ENCODE results near the gene FUT8. TPM values are rescaled to one million over a fixed set of nuclear protein-coding genes. Genes with fewer than 3 reads are reported as not detected.

FUT8 gene
- total and polyA plus RNA-seq, 4 donors = 3.4 to 32.3 (median 14.6) TPM

DNA sequence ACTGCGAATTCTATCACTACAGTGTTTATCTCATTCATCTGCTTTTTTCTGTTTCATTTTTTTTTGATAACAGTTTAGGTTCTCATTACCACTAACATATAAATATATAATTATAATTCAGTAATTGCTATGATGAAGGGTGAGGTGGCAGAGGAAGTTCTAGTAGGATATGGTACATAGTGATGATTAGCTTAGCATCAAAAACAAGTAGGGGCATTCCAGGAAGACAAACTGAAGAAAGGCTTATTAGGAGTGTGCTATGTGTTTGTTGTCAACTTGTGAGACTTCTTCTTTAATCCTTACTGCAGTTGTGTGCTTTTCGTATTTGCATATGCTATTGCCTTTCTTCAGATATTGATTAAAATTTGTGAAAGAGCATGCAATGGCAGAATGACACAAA, 20.6 kb downstream of the FUT8 start:
- intact Hi-C loops (cut with DNase I) = no loop called here
- DNase-seq = no peak
- H3K4me3 ChIP-seq (ENCODE audit: low read length in 2 of 2) = no peak overlapping the region
- 93 to 98% methylated on average over 2 of the region's 2 CpGs for WGBS, 2 donors
- H3K27me3 ChIP-seq (ENCODE audit: control insufficient read depth in 1 of 2, insufficient read depth in 2 of 2, low read length in 1 of 2) = no peaks in the 10 kb centered on the region
- H3K9me3 ChIP-seq (ENCODE audit: control insufficient read depth, low read length) = no peaks in the 10 kb centered on the region
- no peak overlapping the region for H3K27ac ChIP-seq (ENCODE audit: low read depth in 1 of 2, low read length in 2 of 2)
- peaks cover 0 to 2% of the 10 kb centered on the region in 2 donors for H3K4me1 ChIP-seq (ENCODE audit: control insufficient read depth in 1 of 2, insufficient read depth in 2 of 2, low read length in 2 of 2)
- no peaks in the 10 kb centered on the region for H3K36me3 ChIP-seq (ENCODE audit: control insufficient read depth in 1 of 2, insufficient read depth in 2 of 2, low read length in 1 of 2)
- ATAC-seq (ENCODE audit: low FRiP score) = no peak

- H3K27ac ChIP-seq (ENCODE audit: low read depth in 1 of 2, low read length in 2 of 2) = no peak overlapping the region
- DNase-seq = no peak
- H3K4me1 ChIP-seq (ENCODE audit: control insufficient read depth in 1 of 2, insufficient read depth in 2 of 2, low read length in 2 of 2) = peaks cover 0 to 2% of the 10 kb centered on the region in 2 donors
- no peaks in the 10 kb centered on the region for H3K36me3 ChIP-seq (ENCODE audit: control insufficient read depth in 1 of 2, insufficient read depth in 2 of 2, low read length in 1 of 2)
- no peak overlapping the region for H3K4me3 ChIP-seq (ENCODE audit: low read length in 2 of 2)
- 84 to 98% methylated on average over 2 of the region's 2 CpGs for WGBS, 2 donors
- no peaks in the 10 kb centered on the region for H3K9me3 ChIP-seq (ENCODE audit: control insufficient read depth, low read length)
- no peaks in the 10 kb centered on the region for H3K27me3 ChIP-seq (ENCODE audit: control insufficient read depth in 1 of 2, insufficient read depth in 2 of 2, low read length in 1 of 2)
- ATAC-seq (ENCODE audit: low FRiP score) = no peak
- intact Hi-C loops (cut with DNase I) = no loop called here
These were observed 21.1 kb downstream of the FUT8 start for GRCh38 chr14:65433646-65434045.

DNA sequence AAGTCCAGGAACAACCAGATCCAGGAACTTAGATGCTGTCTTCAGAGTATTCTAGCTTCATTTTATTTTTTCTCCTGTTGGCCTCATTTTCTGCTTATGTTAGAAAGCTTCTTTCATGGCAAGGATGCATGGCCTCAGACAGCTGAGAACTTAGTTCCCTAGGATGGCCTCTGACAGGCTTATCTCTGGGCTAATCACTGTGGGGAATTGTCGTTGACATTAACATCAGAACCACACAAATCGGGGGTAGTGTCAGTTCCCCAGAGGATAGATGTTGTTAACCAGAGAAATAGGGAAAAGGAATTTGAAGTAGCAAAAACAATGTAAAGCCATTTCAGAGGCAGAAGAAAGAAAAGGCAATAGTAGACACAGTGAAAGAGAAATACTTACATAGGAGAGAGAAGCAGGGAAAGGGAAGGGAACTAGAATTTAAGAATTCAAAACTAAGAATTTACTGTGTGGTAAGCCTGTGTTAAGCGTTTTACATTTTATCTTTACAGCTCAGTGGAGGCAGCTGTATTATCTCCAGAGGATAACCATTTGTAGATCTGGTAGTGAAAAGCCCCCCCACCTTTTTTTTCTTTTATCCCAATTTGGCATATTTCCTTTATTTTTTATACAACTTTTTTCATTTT, 21.8 kb downstream of the FUT8 start:
- no peaks in the 10 kb centered on the region for H3K27me3 ChIP-seq (ENCODE audit: control insufficient read depth in 1 of 2, insufficient read depth in 2 of 2, low read length in 1 of 2)
- no peaks in the 10 kb centered on the region for H3K36me3 ChIP-seq (ENCODE audit: control insufficient read depth in 1 of 2, insufficient read depth in 2 of 2, low read length in 1 of 2)
- ATAC-seq (ENCODE audit: low FRiP score) (no peak), DNase-seq (no peak)
- H3K9me3 ChIP-seq (ENCODE audit: control insufficient read depth, low read length) = no peaks in the 10 kb centered on the region
- peaks cover 0 to 2% of the 10 kb centered on the region in 2 donors for H3K4me1 ChIP-seq (ENCODE audit: control insufficient read depth in 1 of 2, insufficient read depth in 2 of 2, low read length in 2 of 2)
- intact Hi-C loops (cut with DNase I) = no loop called here
- H3K27ac ChIP-seq (ENCODE audit: low read depth in 1 of 2, low read length in 2 of 2) = no peak overlapping the region
- no peak overlapping the region for H3K4me3 ChIP-seq (ENCODE audit: low read length in 2 of 2)
- 39 to 44% methylated on average over 3 of the region's 3 CpGs for WGBS, 2 donors

- Histone ChIP-seq H3K27ac (ENCODE audit: low read depth in 1 of 2, low read length in 2 of 2) (no peak overlapping the region), H3K4me3 (ENCODE audit: low read length in 2 of 2) (no peak overlapping the region), H3K36me3 (ENCODE audit: control insufficient read depth in 1 of 2, insufficient read depth in 2 of 2, low read length in 1 of 2) (no peaks in the 10 kb centered on the region), H3K27me3 (ENCODE audit: control insufficient read depth in 1 of 2, insufficient read depth in 2 of 2, low read length in 1 of 2) (no peaks in the 10 kb centered on the region), H3K4me1 (ENCODE audit: control insufficient read depth in 1 of 2, insufficient read depth in 2 of 2, low read length in 2 of 2) (no peaks in the 10 kb centered on the region), H3K9me3 (ENCODE audit: control insufficient read depth, low read length) (no peaks in the 10 kb centered on the region)
- DNase-seq (no peak), ATAC-seq (ENCODE audit: low FRiP score) (no peak)
- intact Hi-C loops (cut with DNase I) = no loop called here
- 88 to 96% methylated on average over 1 of the region's 1 CpG for WGBS, 2 donors
These were observed 25.9 kb downstream of the FUT8 start for GRCh38 chr14:65438266-65438933.

- no peaks in the 10 kb centered on the region for H3K36me3 ChIP-seq (ENCODE audit: control insufficient read depth in 1 of 2, insufficient read depth in 2 of 2, low read length in 1 of 2)
- no peaks in the 10 kb centered on the region for H3K4me1 ChIP-seq (ENCODE audit: control insufficient read depth in 1 of 2, insufficient read depth in 2 of 2, low read length in 2 of 2)
- H3K9me3 ChIP-seq (ENCODE audit: control insufficient read depth, low read length) = no peaks in the 10 kb centered on the region
- intact Hi-C loops (cut with DNase I) = no loop called here
- ATAC-seq (ENCODE audit: low FRiP score) (no peak), DNase-seq (no peak)
- no peak overlapping the region for H3K27ac ChIP-seq (ENCODE audit: low read depth in 1 of 2, low read length in 2 of 2)
- H3K4me3 ChIP-seq (ENCODE audit: low read length in 2 of 2) = no peak overlapping the region
- no peaks in the 10 kb centered on the region for H3K27me3 ChIP-seq (ENCODE audit: control insufficient read depth in 1 of 2, insufficient read depth in 2 of 2, low read length in 1 of 2)
These were observed 26.6 kb downstream of the FUT8 start for GRCh38 chr14:65439117-65439516.

- WGBS, 2 donors = 88 to 98% methylated on average over 1 of the region's 1 CpG
- no peak overlapping the region for H3K4me3 ChIP-seq (ENCODE audit: low read length in 2 of 2)
- DNase-seq = no peak
- intact Hi-C loops (cut with DNase I) = no loop called here
- no peaks in the 10 kb centered on the region for H3K27me3 ChIP-seq (ENCODE audit: control insufficient read depth in 1 of 2, insufficient read depth in 2 of 2, low read length in 1 of 2)
- ATAC-seq (ENCODE audit: low FRiP score) = no peak
- no peaks in the 10 kb centered on the region for H3K4me1 ChIP-seq (ENCODE audit: control insufficient read depth in 1 of 2, insufficient read depth in 2 of 2, low read length in 2 of 2)
- H3K27ac ChIP-seq (ENCODE audit: low read depth in 1 of 2, low read length in 2 of 2) = no peak overlapping the region
- H3K36me3 ChIP-seq (ENCODE audit: control insufficient read depth in 1 of 2, insufficient read depth in 2 of 2, low read length in 1 of 2) = no peaks in the 10 kb centered on the region
- no peaks in the 10 kb centered on the region for H3K9me3 ChIP-seq (ENCODE audit: control insufficient read depth, low read length)
These were observed 27.7 kb downstream of the FUT8 start for GRCh38 chr14:65440230-65440629.

DNA sequence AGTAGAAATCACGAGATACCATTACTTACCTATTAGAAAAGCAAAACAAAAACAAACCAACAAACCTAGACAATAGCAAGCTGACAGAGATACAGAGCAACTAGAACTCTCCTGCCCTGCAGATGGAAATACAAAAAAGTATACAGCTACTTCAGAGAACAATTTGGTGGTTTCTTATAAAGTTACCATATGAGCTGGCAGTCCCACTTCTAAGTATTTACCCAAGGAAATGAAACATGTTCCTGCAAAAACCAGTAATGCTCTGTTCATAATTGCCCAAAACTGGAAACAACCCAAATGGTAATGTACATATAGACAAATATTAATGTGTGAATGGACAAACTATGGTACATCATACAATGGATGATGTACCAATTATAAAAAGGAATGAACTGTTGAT, 31.7 kb downstream of the FUT8 start:
- intact Hi-C loops (cut with DNase I) = no loop called here

DNA sequence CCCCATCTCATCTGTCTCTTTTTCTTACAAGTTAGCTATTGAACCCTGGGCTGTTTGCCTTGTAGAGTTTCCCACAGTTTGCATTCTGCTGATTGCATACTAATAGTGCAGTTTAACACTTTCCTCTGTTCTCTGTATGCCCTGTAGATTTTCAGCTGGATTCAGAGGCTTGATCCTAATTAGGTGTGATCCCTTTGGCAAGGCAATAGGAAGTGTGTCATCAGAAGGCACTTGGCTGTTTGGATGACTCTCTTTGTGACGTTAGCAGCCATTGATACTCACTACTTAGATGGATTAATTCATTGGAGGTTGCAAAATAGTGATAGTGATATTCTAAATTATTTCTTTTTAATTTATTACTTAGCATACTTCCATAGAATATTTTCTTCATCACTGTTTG, 33.6 kb downstream of the FUT8 start:
- 53 to 67% methylated on average over 1 of the region's 1 CpG for WGBS, 2 donors
- DNase-seq (no peak), ATAC-seq (ENCODE audit: low FRiP score) (no peak)
- Histone ChIP-seq H3K4me3 (ENCODE audit: low read length in 2 of 2) (no peak overlapping the region), H3K27me3 (ENCODE audit: control insufficient read depth in 1 of 2, insufficient read depth in 2 of 2, low read length in 1 of 2) (no peaks in the 10 kb centered on the region), H3K27ac (ENCODE audit: low read depth in 1 of 2, low read length in 2 of 2) (no peak overlapping the region), H3K4me1 (ENCODE audit: control insufficient read depth in 1 of 2, insufficient read depth in 2 of 2, low read length in 2 of 2) (no peaks in the 10 kb centered on the region), H3K36me3 (ENCODE audit: control insufficient read depth in 1 of 2, insufficient read depth in 2 of 2, low read length in 1 of 2) (no peaks in the 10 kb centered on the region), H3K9me3 (ENCODE audit: control insufficient read depth, low read length) (no peaks in the 10 kb centered on the region)
- intact Hi-C loops (cut with DNase I) = no loop called here

More for the DNA sequence above, 31.7 kb downstream of the FUT8 start:
- WGBS, 2 donors = 96 to 97% methylated on average over 1 of the region's 1 CpG
- Histone ChIP-seq H3K4me3 (ENCODE audit: low read length in 2 of 2) (no peak overlapping the region), H3K27me3 (ENCODE audit: control insufficient read depth in 1 of 2, insufficient read depth in 2 of 2, low read length in 1 of 2) (no peaks in the 10 kb centered on the region), H3K4me1 (ENCODE audit: control insufficient read depth in 1 of 2, insufficient read depth in 2 of 2, low read length in 2 of 2) (no peaks in the 10 kb centered on the region), H3K27ac (ENCODE audit: low read depth in 1 of 2, low read length in 2 of 2) (no peak overlapping the region), H3K36me3 (ENCODE audit: control insufficient read depth in 1 of 2, insufficient read depth in 2 of 2, low read length in 1 of 2) (no peaks in the 10 kb centered on the region), H3K9me3 (ENCODE audit: control insufficient read depth, low read length) (no peaks in the 10 kb centered on the region)
- DNase-seq (no peak), ATAC-seq (ENCODE audit: low FRiP score) (no peak)

- Histone ChIP-seq H3K36me3 (ENCODE audit: control insufficient read depth in 1 of 2, insufficient read depth in 2 of 2, low read length in 1 of 2) (no peaks in the 10 kb centered on the region), H3K4me3 (ENCODE audit: low read length in 2 of 2) (no peak overlapping the region), H3K9me3 (ENCODE audit: control insufficient read depth, low read length) (no peaks in the 10 kb centered on the region), H3K27me3 (ENCODE audit: control insufficient read depth in 1 of 2, insufficient read depth in 2 of 2, low read length in 1 of 2) (no peaks in the 10 kb centered on the region), H3K4me1 (ENCODE audit: control insufficient read depth in 1 of 2, insufficient read depth in 2 of 2, low read length in 2 of 2) (no peaks in the 10 kb centered on the region), H3K27ac (ENCODE audit: low read depth in 1 of 2, low read length in 2 of 2) (no peak overlapping the region)
- ATAC-seq (ENCODE audit: low FRiP score) = no peak
- intact Hi-C loops (cut with DNase I) = no loop called here
- WGBS, 2 donors = 96 to 98% methylated on average over 1 of the region's 1 CpG
- DNase-seq = no peak
These were observed 37.1 kb downstream of the FUT8 start for GRCh38 chr14:65449647-65450046.

Data from aorta (tissue), 5 donors.